Astrocyte (in vitro differentiated cells and primary cell): ENCODE results near the gene IL2RA.

Experiments
- CTCF ChIP-seq: IDR thresholded peaks from 2 replicates; pipeline ENCODE4 v1.5.1; 2011; ENCODE audit warnings: low read depth, mild to moderate bottlenecking, inconsistent platforms, low read length, moderate library complexity; ENCODE audit not compliant: insufficient read depth
- EZH2 ChIP-seq: IDR thresholded peaks from 2 replicates; pipeline ENCODE4 v1.6.1; 2012; ENCODE audit warnings: mild to moderate bottlenecking, low read length, inconsistent platforms; ENCODE audit not compliant: insufficient read depth

- no peak for TF ChIP-seq CTCF
- no peak for TF ChIP-seq EZH2
These were observed 48.6 kb downstream of the IL2RA start for GRCh38 chr10:6013413-6014192.
